Kidney epithelial cell (primary cell): Measurements from ENCODE around the gene HOXB3. TPM values are rescaled to one million over a fixed set of nuclear protein-coding genes. Genes with fewer than 3 reads are reported as not detected.
A peak's percentile ranks its signal among the peaks of the same experiment; 100 is the strongest.

ENCODE experiments used
- DNase-seq: peaks from one replicate; pipeline ENCODE4 v3.0.0-alpha.2; 2010; ENCODE audit warnings: low read depth
- H3K27me3 ChIP-seq: 2 replicates; pipeline ENCODE4 v1.6.0; 2011; ENCODE audit warnings: low read length; ENCODE audit not compliant: control insufficient read depth, insufficient read depth
- H3K36me3 ChIP-seq: 2 replicates; pipeline ENCODE4 v1.5.1; 2011; ENCODE audit warnings: low read length; ENCODE audit not compliant: control insufficient read depth, insufficient read depth
- H3K4me3 ChIP-seq: 2 replicates; pipeline ENCODE4 v1.5.1; 2011; ENCODE audit warnings: low read depth, mild to moderate bottlenecking, control low read depth, low read length
- CTCF ChIP-seq: IDR thresholded peaks from 2 replicates; pipeline ENCODE4 v1.5.1; 2011; ENCODE audit warnings: mild to moderate bottlenecking, moderate library complexity, low read length, control low read depth, inconsistent platforms; ENCODE audit not compliant: insufficient read depth, poor library complexity, severe bottlenecking
- total RNA-seq: library from RNA; depleted of rRNA; stranded (reverse); fragments of >200 nt; gene quantifications from 2 replicates; pipeline ENCODE4 v1.2.3, GENCODE V29; 2015

The HOXB3 gene
- total RNA-seq, 1 donor from 2014 or later = 31.1 TPM

GRCh38 chr17:48547808-48548522 lies 42.1 kb downstream of the HOXB3 start:
- no peak for DNase-seq
- peak overlapping the region; percentile 6 for H3K4me3 ChIP-seq
- no peaks in the 10 kb centered on the region for H3K27me3 ChIP-seq

DNA sequence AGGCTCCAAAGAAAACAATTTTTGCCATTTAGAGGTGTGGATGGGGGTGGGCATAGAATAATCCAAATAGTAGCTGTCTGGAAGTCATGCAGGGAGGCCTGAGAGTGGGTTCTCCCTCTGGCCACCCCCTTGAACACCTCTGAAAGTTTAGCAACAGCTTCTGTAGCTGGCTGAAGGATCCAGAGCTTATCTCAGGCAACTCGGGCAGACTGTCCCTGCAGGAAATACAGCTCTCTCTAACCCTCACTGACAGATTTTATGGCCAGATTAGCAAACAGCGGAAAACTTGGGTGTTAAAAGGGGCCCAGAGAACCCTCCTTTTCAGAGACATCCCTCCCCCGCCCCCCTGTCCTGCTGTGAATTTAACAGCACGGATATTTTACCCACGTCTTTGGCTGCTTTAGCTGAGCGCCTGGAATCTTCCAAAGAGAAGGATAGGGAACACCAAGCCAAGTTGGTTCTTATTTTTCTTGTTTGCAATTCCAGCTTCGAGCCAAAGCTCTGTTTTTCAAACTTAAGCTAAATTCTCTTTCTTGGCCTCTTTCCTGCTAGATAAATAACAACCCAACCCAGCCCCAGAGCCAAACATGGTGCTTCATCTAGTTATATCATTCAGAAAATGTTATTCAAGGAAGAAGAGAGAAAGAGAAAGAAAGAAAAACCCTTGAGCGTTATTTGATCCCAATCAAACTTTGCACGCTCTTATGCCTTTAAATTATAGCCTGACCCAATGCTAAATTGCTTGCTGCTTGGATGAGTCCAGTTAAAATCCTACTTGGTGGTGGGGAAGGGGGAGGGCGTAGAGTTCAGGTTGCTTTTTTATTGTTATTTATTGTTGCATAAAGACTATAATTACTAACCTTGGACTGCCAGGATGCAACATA lies 42.9 kb downstream of the HOXB3 start:
- peaks cover 7% of the 10 kb centered on the region for H3K36me3 ChIP-seq
- H3K4me3 ChIP-seq = peak overlapping the region; percentile 9
- H3K27me3 ChIP-seq = no peaks in the 10 kb centered on the region
- TF ChIP-seq CTCF = no peak
- no peak for DNase-seq

More at GRCh38 chr17:48547808-48548522, 42.1 kb downstream of the HOXB3 start:
- peaks cover 7% of the 10 kb centered on the region for H3K36me3 ChIP-seq
- TF ChIP-seq CTCF = no peak

GRCh38 chr17:48546137-48546923 lies 43.7 kb downstream of the HOXB3 start:
- peak overlapping the region; percentile 9 for H3K4me3 ChIP-seq
- no peak for DNase-seq
- H3K36me3 ChIP-seq = peaks cover 7% of the 10 kb centered on the region
- H3K27me3 ChIP-seq = no peaks in the 10 kb centered on the region
- no peak for TF ChIP-seq CTCF

- Histone ChIP-seq H3K4me3 (peak overlapping the region; percentile 87), H3K36me3 (peaks cover 6% of the 10 kb centered on the region), H3K27me3 (no peaks in the 10 kb centered on the region)
- TF ChIP-seq CTCF = no peak
- no peak for DNase-seq
These were observed 44.5 kb downstream of the HOXB3 start for GRCh38 chr17:48545539-48545938.

- DNase-seq = no peak
- Histone ChIP-seq H3K36me3 (peaks cover 5% of the 10 kb centered on the region), H3K27me3 (no peaks in the 10 kb centered on the region), H3K4me3 (peak within 1 kb of the TSS; percentile 87)
- TF ChIP-seq CTCF = no peak
These were observed 45.0 kb downstream of the HOXB3 start, which contains the start of gene HOXB2 for GRCh38 chr17:48545022-48545375. Gene HOXB2 (minus strand): TSS chr17:48545109. CDS start chr17:48544911, 198 bp downstream.
